ENCODE data around the gene AGAP4. TPM values are rescaled to one million over a fixed set of nuclear protein-coding genes. Genes with fewer than 3 reads are reported as not detected.

Gene AGAP4
- total RNA-seq: 3.9 and 6.4 TPM in 2 replicates

DNA sequence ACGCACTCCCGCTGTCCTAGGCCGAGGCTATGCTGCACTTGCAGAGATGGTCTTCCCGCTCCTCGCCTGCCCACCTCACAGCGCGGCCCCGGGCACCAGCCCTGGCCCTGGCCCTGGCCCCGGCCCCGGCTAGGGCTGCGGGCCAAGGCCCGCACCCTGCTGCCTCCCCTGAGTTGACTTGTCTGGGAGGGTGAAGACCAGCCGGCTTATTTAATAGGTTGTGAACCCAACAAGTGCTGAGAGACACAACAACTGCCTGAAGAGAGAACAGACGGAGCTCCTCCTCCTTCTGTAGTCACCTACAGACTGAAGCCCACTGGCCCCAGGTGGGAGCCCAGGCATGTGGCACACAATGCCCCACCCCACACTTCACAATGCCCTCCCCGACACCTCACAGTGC, at the start of gene AGAP4:
Gene AGAP4, minus strand, starts transcription at position 101 of the 400 bp plus-strand sequence. CDS start 153 bp downstream, outside the sequence.

Other genes starting within 250 kb of the AGAP4 start
- 5.0 and 6.6 TPM in 2 replicates for gene ZFAND4, start 174.7 kb downstream of the AGAP4 start, total RNA-seq
- 35.0 and 49.5 TPM in 2 replicates for gene WASHC2C, start 120.2 kb downstream of the AGAP4 start, total RNA-seq
- 65.6 and 74.2 TPM in 2 replicates for gene TIMM23, start 125.0 kb upstream of the AGAP4 start, total RNA-seq
- gene NCOA4, start 183.1 kb upstream of the AGAP4 start, total RNA-seq: 149 and 237 TPM in 2 replicates
- gene MSMB, start 198.8 kb upstream of the AGAP4 start, total RNA-seq: not detected in 2 replicates